Ovary (tissue), 9 donors: ENCODE measurements around the gene THRAP3. TPM values are rescaled to one million over a fixed set of nuclear protein-coding genes. Genes with fewer than 3 reads are reported as not detected.

Source experiments
- DNase-seq, 5 donors: peaks; one replicate each; pipeline ENCODE4 v3.0.0-alpha.2; 2019 to 2020
- H3K27ac ChIP-seq, 2 donors: fragments of 200-600 bp; one replicate each; pipeline versions ENCODE4 v1.5.1 to v1.8.0; 2019 to 2022
- H3K27me3 ChIP-seq: fragments of 200-600 bp; one replicate; pipeline ENCODE4 v1.8.0; 2022
- H3K36me3 ChIP-seq: fragments of 200-600 bp; sonication (generic); one replicate; pipeline ENCODE4 v1.5.1; 2019
- H3K4me1 ChIP-seq: one replicate; pipeline ENCODE4 v1.8.1; 2013; ENCODE audit warnings: mild to moderate bottlenecking, moderate library complexity; ENCODE audit not compliant: insufficient read depth
- H3K4me3 ChIP-seq: fragments of 200-600 bp; sonication (generic); one replicate; pipeline ENCODE4 v1.5.1; 2017
- H3K9me3 ChIP-seq, 2 donors: fragments of 200-600 bp in 1 of 2; sonication (generic) in 1 of 2; one replicate each; pipeline versions ENCODE4 v1.5.1 to v1.8.1; 2013 to 2019; ENCODE audit warnings: mild to moderate bottlenecking in 1 of 2, moderate library complexity in 1 of 2
- EP300 ChIP-seq: sonication (generic); formaldehyde crosslinking; IDR thresholded peaks from one replicate; pipeline ENCODE4 v1.6.1; 2017; ENCODE audit warnings: antibody characterized with exemption
- POLR2A ChIP-seq: fragments of 450-650 bp; IDR thresholded peaks from one replicate; pipeline ENCODE4 v1.6.1; 2017; ENCODE audit warnings: antibody characterized with exemption, mild to moderate bottlenecking, moderate library complexity
- WGBS, 3 donors: extraction: QIAGEN DNeasy Blood & Tissue Kit in 1 of 3; methylation state at CpG; one replicate each; pipeline versions ENCODE4 v1.1.5 to v1.1.7; 2013 to 2017; 5-methylcytosine and 5-hydroxymethylcytosine counted together
- intact Hi-C, 4 donors: fragments of 100-400 bp; cut with DNase I; formaldehyde crosslinking; loops; one replicate each; pipeline versions ENCODE4 v1.11.0 to v1.15.1; 2022 to 2023
- polyA plus RNA-seq, 2 donors: library from polyadenylated mRNA; stranded (reverse); fragments of 200-250 nt in 1 of 2; fragments of 350-450 nt in 1 of 2; fragmentation: Illumina TruSeq in 1 of 2; extraction: RNeasy Lipid Tissue Mini Kit (QIAGEN cat#74804) in 1 of 2; gene quantifications; one replicate each; pipeline ENCODE4 v1.2.3, GENCODE V29; 2013 to 2014
- total RNA-seq, 7 donors: library from RNA; depleted of rRNA in 2 of 7; stranded (reverse); fragments of >200 nt in 2 of 7; fragmentation: NEBNext Ultra II Directional in 3 of 7; extraction: Animal tissue kit (Norgen Biotek cat#: 25700) in 3 of 7; gene quantifications; one replicate each; pipeline versions ENCODE4 v1.1.0 to v1.2.4, GENCODE V29; 2016 to 2023
- TF ChIP-seq, protein P1 (sequence below), 3 donors: fragments of 450-650 bp in 2 of 3; fragments of 200-600 bp in 1 of 3; IDR thresholded peaks; one replicate each; pipeline versions ENCODE4 v1.5.1 to v1.8.0; 2016 to 2022; ENCODE audit warnings: antibody characterized with exemption in 3 of 3, mild to moderate bottlenecking in 1 of 3
- donor health status: DM: no; HTN: no; CAD: no; lungs with moderate emphysema.
- donor health status: DM: no; HTN: no; CAD: no.
- donor health status: Bipolar disorder and iron deficiency.
- donor health status: DM: yes; HTN: yes; CAD: no.
- donor health status: DM: no; HTN: no; CAD: no.
- donor health status: DM: yes; HTN: yes; CAD: no.

The THRAP3 gene
- total and polyA plus RNA-seq, 9 donors = 40.2 to 109 (median 92.6) TPM

DNA sequence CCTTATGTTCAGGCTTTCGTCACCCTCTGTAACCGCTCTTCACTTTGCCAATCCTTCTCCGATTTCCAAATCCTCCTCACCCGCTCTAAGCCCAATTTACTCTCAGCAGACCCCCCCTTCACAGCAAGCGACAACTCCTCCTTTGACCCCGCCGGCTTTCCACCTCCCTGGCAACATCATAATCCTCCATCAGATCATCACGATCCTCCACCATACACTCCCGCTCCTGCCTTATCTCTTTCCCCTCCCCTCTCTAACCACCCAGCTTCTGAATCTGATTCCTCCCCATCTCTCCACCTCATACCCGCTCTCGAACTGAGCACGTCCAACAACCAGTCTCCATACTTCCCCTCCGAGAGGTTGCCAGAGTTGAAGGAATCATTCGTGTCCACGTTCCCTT is 106.7 kb downstream of the THRAP3 start:
- DNase-seq = no peak
- intact Hi-C loops = no loop called here
- peaks cover 2% of the 10 kb centered on the region for H3K4me1 ChIP-seq
- H3K4me3 ChIP-seq = no peak overlapping the region
- no peaks in the 10 kb centered on the region for H3K36me3 ChIP-seq
- H3K9me3 ChIP-seq = no peaks in the 10 kb centered on the region
- no peak for TF ChIP-seq EP300
- no peak for TF ChIP-seq POLR2A
- TF ChIP-seq, protein P1, sequence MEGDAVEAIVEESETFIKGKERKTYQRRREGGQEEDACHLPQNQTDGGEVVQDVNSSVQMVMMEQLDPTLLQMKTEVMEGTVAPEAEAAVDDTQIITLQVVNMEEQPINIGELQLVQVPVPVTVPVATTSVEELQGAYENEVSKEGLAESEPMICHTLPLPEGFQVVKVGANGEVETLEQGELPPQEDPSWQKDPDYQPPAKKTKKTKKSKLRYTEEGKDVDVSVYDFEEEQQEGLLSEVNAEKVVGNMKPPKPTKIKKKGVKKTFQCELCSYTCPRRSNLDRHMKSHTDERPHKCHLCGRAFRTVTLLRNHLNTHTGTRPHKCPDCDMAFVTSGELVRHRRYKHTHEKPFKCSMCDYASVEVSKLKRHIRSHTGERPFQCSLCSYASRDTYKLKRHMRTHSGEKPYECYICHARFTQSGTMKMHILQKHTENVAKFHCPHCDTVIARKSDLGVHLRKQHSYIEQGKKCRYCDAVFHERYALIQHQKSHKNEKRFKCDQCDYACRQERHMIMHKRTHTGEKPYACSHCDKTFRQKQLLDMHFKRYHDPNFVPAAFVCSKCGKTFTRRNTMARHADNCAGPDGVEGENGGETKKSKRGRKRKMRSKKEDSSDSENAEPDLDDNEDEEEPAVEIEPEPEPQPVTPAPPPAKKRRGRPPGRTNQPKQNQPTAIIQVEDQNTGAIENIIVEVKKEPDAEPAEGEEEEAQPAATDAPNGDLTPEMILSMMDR (IDR thresholded peaks at IDR 0.05) = no peak
- no peak overlapping the region for H3K27ac ChIP-seq
- no peaks in the 10 kb centered on the region for H3K27me3 ChIP-seq
- WGBS, 3 donors = 81 to 83% (median 83%) methylated on average over 15 of the region's 15 CpGs

DNA sequence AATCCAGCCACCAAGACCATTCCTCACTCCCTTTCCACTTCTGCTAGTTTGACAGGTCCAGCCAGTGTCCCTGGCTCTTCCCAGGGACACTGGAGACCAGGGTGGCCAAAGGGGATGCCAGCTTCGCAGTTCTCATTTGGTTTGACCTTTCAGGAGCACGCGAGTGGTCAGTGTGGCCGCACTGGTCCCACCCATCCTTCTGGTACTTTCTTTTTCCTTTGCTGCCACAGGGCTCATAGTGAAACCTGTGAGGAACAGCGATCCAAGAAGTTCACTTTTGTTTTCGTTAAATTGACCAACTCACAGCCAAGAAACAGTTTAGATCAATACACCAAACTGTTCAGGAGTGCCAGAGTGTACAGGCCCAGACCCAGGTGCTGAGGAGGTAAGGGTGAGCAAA is 113.6 kb downstream of the THRAP3 start:
- intact Hi-C loops = no loop called here
- Histone ChIP-seq H3K4me1 (no peaks in the 10 kb centered on the region), H3K36me3 (no peaks in the 10 kb centered on the region), H3K9me3 (no peaks in the 10 kb centered on the region), H3K27me3 (no peaks in the 10 kb centered on the region), H3K4me3 (no peak overlapping the region), H3K27ac (no peak overlapping the region)
- no peak for DNase-seq
- TF ChIP-seq POLR2A (no peak), EP300 (no peak)
- TF ChIP-seq, protein P1 (IDR thresholded peaks at IDR 0.05) = no peak
- 86 to 88% (median 88%) methylated on average over 6 of the region's 6 CpGs for WGBS, 3 donors

DNA sequence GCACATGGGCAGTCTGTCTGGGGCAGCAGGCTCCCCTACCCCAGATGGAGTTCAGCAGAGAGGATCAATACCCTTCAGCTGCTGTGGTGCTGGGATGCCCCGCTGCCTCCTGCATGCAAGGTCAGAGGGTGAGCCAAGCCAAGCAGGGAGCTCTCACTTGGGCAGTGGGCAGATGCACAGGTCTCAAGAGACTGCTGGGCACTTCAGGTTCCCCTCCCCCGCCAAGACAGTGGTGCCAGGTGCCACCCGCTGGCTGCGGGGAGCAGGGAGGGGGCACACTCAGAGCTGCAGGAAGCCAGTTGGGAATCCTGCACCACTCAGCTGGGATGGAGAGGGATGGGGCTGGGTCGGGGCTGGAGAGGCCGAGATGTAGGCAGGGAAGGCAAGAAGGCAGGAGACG is 115.0 kb downstream of the THRAP3 start:
- no peaks in the 10 kb centered on the region for H3K27me3 ChIP-seq
- no peak for DNase-seq
- TF ChIP-seq, protein P1 (IDR thresholded peaks at IDR 0.05) = no peak
- no peak for TF ChIP-seq POLR2A
- TF ChIP-seq EP300 = no peak
- no peaks in the 10 kb centered on the region for H3K4me1 ChIP-seq
- intact Hi-C loops = no loop called here
- 83 to 87% (median 84%) methylated on average over 6 to 7 of the region's 7 CpGs for WGBS, 3 donors
- no peaks in the 10 kb centered on the region for H3K36me3 ChIP-seq
- no peaks in the 10 kb centered on the region for H3K9me3 ChIP-seq
- H3K27ac ChIP-seq = no peak overlapping the region
- H3K4me3 ChIP-seq = no peak overlapping the region

DNA sequence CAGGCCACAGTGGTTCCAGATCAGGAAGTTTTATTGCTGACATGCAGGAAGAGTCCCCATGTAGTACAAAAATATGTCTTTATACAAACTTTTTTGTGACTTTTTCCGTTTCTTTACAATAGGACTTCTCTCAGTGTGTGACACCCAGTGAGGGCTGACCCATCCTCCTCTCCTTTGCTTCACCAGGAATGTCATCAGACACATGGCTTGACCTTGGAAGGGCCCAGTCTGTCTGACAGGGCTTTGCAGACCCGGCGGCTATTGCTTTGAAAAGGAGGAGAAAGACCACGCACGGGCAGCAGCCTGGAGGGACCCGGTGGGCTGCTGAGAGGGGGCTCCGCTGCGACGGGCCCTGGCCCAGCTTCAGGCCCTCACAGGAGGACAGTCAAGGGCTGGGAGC is 115.4 kb downstream of the THRAP3 start:
- no peak for TF ChIP-seq POLR2A
- TF ChIP-seq, protein P1 (IDR thresholded peaks at IDR 0.05) = no peak
- no peak for TF ChIP-seq EP300
- DNase-seq = no peak
- no peaks in the 10 kb centered on the region for H3K27me3 ChIP-seq
- WGBS, 3 donors = 64 to 73% (median 71%) methylated on average over 9 of the region's 9 CpGs
- H3K27ac ChIP-seq = no peak overlapping the region
- no peaks in the 10 kb centered on the region for H3K9me3 ChIP-seq
- no peaks in the 10 kb centered on the region for H3K4me1 ChIP-seq
- no peak overlapping the region for H3K4me3 ChIP-seq
- intact Hi-C loops = loop anchor here in 3 of 4 donors (5.0 to 10.0 kb wide), 2 partner anchors 75 to 83 kb away; no protein-coding TSS in a partner anchor
- H3K36me3 ChIP-seq = no peaks in the 10 kb centered on the region
